GM10266 (cell line): ENCODE results near the gene SMYD3.
"Not testable (repeated sequence)": the region's sequence is repeated elsewhere in the genome, so short reads cannot be mapped to it uniquely, and the experiment has no call there.

Experiments
- DNase-seq: peaks from one replicate; pipeline ENCODE4 v3.0.0; 2012; ENCODE audit errors: extremely low spot score
- CTCF ChIP-seq: IDR thresholded peaks from 2 replicates; pipeline ENCODE4 v1.5.1; 2012; ENCODE audit warnings: mild to moderate bottlenecking, low read depth; ENCODE audit not compliant: control insufficient read depth, insufficient read depth; ENCODE audit errors: missing control alignments

The SMYD3 gene

GRCh38 chr1:245788269-245788668, 718.8 kb downstream of the SMYD3 start:
- TF ChIP-seq CTCF, result no peak
- no peak for DNase-seq

- no peak for TF ChIP-seq CTCF
- no peak for DNase-seq
These were observed 720.1 kb downstream of the SMYD3 start for GRCh38 chr1:245786948-245787347.

- TF ChIP-seq CTCF, result no peak
- DNase-seq, result no peak
These were observed 727.0 kb downstream of the SMYD3 start for GRCh38 chr1:245779797-245780755.

- DNase-seq, result no peak
- no peak for TF ChIP-seq CTCF
These were observed 729.3 kb downstream of the SMYD3 start for GRCh38 chr1:245777752-245778151.

- TF ChIP-seq CTCF, result no peak
- no peak for DNase-seq
These were observed 730.3 kb downstream of the SMYD3 start for GRCh38 chr1:245776694-245777332.

- no peak for DNase-seq
- TF ChIP-seq CTCF, result no peak
These were observed 730.9 kb downstream of the SMYD3 start for GRCh38 chr1:245776139-245776538.

- not testable (repeated sequence) for DNase-seq
These were observed 732.1 kb downstream of the SMYD3 start for GRCh38 chr1:245774931-245775330.
